Measurements from ENCODE around the gene SERP2. TPM values are rescaled to one million over a fixed set of nuclear protein-coding genes. Genes with fewer than 3 reads are reported as not detected.

Gene SERP2
- total RNA-seq, 1 experiment from 2014 or later: not detected

DNA sequence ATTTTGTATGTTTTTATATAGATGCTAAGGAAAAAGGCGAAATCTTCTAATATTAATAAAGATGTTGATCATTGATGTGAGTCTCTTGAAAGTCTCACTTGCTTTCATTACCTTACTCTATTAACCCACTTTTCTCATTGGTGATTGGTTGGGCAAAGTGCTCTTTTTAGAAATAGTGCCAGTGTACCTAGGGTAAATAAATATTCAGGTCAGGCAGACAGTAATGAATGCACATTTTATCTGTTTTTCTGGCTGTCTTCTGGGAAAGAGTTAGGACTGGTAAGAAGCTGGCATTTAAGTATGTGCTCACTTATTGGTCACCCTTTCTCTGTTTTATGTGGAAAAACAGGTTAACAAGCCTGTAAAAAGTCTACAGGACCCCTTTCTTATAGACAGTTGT lies 11.2 kb downstream of the SERP2 start:
- in situ Hi-C loops (cut with HindIII; ENCODE audit: low sequenced_read_pairs): no loop called here
- DNase-seq (ENCODE audit: low spot score): no peak

DNA sequence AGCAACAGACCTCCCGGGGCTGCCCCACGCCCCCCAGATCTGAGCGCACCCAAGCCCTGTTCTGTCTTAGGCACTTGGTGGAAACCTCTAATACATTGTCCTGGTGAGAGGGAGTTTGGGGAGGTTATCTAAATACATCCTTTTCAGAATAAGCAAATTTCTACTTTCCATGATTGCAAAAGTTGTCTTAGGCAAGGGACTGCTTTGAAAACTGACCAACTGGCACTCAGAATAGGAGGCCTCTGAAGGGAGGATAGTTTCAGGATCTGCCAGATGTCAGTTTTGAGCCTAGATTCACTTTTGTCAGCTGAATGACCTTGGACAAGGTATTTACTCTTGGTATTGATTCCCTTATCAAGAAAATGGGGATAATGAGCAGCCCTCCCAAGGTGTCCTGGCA lies 11.8 kb downstream of the SERP2 start:
- DNase-seq (ENCODE audit: low spot score): no peak
- in situ Hi-C loops (cut with HindIII; ENCODE audit: low sequenced_read_pairs): no loop called here

DNA sequence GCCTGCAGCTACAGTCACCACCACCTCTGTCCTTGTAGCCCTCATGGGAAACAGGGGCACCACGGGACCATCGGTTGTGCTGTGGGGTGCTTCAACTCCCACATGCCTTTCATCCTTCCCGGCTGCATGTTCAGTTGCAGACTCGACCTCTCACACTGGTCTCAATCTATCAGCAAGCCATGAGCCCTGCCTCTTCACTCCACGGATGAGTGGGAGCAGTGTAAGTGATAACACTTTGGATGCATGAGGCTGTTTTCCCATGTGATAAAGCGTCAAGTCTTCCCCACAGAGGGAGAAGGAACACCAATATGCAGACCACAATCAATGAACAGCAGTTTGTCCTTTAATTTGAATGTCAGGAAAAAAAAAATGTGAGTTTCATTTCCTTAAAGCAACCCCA lies 12.2 kb downstream of the SERP2 start:
- in situ Hi-C loops (cut with HindIII; ENCODE audit: low sequenced_read_pairs): no loop called here
- DNase-seq (ENCODE audit: low spot score): no peak

DNA sequence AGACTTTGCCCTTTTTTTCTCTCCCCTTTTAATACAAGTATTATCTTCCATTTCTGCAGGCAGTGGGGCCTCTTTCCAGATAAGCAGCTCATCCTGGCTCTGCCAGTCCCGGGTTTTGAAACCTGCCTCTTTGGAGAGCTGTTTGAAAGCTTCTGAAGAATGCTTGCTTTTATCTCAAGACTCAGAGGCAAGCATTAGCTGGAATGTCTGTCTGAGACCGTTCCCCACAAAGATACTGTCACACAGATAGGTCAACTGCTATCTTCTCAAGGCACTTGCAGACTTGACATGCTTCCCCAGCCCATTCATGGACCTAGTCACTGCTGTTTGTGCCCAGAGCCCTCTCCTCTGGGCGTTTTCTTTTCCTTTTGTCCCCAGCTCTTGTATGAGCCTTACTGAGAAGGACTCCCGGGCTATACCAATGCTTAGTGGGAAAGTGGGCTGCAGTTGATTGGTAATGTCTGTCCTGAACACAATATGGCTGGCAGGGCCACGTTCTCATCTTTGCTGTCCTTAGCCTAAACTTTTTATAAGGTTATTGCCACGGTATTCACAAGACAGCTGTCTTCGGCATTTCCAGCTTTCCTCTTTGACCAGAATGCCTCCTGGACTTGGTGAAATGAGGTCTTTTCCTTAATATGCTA lies 13.4 kb downstream of the SERP2 start:
- in situ Hi-C loops (cut with HindIII; ENCODE audit: low sequenced_read_pairs): no loop called here

DNA sequence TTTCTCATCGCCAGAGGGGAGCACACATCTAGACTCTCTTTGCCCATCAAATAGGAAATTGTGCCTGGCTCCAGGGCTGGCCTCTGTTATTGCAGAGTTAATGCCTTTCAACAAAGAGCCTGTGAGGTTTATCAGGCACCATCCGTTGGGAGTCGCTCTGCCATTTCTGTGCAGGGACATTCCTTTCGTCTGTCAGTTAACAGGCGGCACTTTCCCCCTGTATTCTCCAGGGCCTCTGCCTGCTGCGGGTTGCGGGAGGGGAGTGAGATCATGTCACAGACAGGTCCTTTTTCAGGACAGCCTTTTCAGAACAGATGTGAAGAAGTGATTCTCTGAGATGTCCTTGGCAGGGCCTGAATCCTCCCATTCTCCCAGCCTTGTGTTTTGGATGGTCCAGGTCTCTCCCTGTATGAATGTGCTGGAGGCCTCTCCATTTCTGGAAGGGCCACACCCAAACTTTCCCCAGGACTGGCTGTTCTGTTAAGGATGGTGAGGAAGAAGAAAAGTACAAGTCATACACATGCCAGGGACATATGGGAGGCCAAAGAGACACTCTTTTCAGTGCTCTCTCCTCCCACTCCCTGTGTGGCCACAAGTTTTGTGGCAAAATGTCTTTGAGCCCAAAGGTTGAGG lies 14.9 kb downstream of the SERP2 start:
- no peak for DNase-seq (ENCODE audit: low spot score)
- in situ Hi-C loops (cut with HindIII; ENCODE audit: low sequenced_read_pairs): no loop called here

More for the DNA sequence above, 13.4 kb downstream of the SERP2 start:
- DNase-seq (ENCODE audit: low spot score): no peak

DNA sequence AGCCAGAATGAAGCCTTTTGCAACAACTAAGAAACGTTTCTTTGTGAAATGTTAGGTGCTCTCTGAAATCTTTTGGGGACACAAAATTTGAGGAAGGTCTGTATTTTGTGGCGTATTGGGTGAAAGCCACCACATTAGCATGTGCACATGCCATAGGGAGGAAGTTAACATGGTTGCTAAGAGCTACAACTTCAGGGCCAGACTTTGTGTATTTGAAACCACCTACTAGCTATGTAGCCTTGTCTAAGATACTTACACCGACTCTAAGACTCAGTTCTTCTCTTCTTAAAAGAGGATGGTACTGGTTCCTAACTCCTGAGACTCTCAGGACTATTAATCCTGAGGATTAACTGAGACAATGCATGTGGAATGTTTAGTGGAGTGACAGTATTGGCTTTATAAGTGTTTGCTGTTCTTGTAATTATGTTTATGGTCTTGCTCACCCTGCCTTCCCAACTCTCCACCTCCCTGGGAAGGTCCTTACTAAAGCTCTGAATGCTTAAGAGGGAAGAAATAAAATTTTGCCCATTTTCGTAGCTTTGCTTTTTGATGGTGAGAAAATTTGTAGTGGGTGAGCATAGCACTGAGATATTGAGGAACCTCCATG lies 15.5 kb downstream of the SERP2 start:
- no peak for DNase-seq (ENCODE audit: low spot score)
- in situ Hi-C loops (cut with HindIII; ENCODE audit: low sequenced_read_pairs): no loop called here

DNA sequence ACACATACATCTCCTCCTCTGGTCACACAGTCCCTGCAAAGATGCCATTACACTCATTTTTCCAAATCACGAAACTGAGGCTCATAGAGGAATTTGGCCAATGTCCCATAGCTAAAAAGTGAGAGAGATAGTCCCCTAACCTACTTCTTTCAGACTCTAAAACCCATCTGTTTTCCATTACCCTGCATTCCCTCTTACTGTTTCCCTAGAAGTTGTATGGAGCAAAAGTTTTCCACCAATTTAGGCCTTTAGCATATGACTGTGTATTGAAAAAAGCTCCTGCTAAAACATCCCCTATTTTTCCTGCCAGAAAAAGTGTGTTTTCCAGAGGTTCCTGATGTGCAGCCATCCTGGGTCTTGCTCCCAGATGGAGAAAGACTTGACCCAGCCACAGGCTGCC lies 16.3 kb downstream of the SERP2 start:
- in situ Hi-C loops (cut with HindIII; ENCODE audit: low sequenced_read_pairs): no loop called here
- no peak for DNase-seq (ENCODE audit: low spot score)

DNA sequence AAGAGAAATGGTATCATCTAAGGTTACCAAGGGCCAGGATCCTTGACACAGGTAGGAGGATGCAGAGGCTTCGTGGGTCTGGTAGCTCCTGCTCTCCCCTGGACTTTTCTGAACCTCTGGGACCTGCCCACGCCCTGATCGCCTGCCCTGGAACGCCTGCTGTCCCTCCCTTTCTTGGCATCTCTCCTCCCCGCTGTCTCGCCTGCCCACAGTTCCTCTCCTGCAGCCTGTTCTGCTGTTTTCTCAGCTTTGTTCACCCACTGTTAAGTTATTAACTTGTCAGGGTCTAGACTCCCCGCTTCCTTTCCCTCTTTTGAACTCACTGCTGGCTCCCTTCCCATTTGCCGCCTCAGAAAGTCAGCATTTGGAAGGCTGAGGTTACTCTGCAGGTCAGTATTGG lies 19.8 kb downstream of the SERP2 start:
- in situ Hi-C loops (cut with HindIII; ENCODE audit: low sequenced_read_pairs): no loop called here
- DNase-seq (ENCODE audit: low spot score): no peak

DNA sequence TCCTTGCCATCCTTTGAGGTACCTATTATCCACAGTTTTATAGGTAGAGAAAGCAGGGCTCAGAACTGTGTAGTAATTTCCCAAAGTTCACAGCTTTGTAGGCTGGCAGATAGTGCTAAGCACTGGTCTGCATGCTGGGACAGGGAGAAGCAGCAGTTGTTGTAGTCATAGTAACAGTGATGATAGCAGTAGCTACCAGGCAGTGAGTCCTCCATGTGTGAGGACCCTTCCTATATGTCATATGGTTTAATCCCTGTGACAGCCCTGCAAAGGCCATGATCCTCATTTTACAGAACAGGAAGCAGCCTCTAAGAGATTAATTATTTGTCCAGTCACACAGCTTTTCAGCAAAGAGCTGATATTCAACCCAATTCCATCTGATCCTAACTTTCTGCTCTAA lies 21.0 kb downstream of the SERP2 start:
- in situ Hi-C loops (cut with HindIII; ENCODE audit: low sequenced_read_pairs): no loop called here

DNA sequence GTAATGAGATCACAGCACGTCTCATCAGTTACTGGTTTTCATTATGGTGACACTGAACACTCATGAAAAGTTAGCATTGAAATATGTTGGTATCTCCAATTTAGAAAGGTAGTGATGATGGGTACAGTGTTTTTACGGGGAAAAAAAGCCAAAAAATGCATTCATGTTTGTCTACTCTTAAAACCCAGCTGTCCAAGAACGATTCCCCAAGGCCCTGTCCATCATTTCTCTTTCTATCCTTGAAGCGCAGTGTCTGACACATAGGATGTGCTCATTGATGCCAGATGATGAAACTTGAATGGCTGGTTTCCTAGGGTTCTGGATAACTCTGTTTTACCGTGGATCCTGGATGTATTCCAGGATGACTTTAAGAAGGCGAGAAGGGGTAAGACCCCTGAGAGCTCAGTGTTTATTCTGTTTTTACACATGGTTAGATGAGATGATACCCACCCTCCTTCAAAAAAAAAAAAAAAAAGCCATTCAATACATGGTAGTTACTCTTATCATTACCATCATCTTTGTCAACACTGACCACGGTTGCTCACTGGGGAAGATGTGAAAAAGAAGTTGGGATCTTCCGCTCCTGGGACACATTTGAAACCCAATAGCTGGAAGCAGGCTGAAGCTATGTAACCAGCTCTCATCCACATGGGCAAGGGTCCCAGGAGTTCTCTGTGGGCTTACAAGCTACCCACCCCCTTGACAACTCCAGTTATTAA lies 22.5 kb downstream of the SERP2 start:
- in situ Hi-C loops (cut with HindIII; ENCODE audit: low sequenced_read_pairs): no loop called here
- DNase-seq (ENCODE audit: low spot score): no peak

More for the DNA sequence above, 21.0 kb downstream of the SERP2 start:
- DNase-seq (ENCODE audit: low spot score): no peak

DNA sequence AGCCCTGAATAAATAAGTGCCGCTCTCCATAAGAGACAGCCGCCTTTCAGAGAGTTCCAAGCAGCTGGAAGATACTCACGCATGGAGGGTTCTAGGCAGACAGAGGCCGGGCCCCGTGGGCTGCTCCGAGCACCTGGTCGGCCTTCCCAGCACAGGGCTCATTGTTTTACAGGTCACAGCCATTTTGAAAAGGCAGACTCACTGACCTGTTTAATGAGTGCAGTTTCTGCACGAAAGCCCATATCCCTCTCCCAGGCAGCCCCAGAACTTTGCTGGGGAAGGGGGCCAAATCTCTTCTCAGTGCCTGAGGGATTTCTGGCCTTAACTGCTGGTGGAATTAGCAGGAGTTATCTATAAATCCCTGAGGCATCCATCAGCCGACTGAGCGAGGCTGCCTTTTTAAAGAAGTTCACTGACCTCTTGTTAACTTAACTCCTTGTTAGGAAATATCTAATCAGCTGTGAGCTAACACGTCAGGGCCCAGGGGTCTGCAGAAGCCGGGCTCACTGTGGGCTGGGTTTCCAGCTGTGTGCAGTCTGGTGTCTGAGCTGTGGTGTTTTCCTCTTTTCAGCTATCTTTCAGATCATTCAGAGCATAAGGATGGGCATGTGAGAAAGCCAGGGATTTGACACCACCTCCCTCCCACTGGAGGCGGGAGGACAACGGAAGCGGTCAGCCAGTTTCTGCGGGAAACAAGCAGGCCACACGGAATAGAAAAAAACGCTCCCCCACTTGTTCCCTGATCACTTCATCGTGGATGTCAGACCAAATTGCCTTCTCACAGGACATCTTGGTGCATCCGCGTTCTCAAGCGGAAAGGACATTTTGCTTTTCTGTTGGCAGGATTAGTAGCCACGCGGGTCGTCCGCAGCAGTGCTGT lies 23.3 kb downstream of the SERP2 start:
- DNase-seq (ENCODE audit: low spot score): peak; percentile 73
- in situ Hi-C loops (cut with HindIII; ENCODE audit: low sequenced_read_pairs): no loop called here

DNA sequence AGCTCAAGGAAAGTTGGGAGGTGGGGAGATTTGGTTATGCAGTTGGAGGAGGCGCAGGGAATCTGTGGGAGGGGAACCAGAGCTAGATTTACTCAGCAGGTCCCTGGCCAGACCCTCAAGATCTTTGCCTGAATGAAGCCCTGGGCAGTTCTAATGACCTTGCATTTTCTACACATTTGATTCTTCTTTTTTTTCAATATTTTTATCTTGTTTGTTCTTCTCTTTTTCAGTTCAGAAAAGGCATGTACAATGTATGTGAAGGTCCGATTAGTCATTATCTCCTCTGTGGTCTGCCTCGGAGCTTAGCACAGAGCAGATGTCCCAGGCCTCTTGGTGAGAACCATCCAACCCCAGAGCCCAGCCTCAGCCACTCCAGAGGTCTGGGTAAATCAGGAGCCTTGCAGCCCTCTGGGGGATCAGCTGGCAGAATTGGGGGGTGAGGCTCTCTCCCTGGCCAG lies 24.2 kb downstream of the SERP2 start:
- in situ Hi-C loops (cut with HindIII; ENCODE audit: low sequenced_read_pairs): no loop called here
- DNase-seq (ENCODE audit: low spot score): no peak

DNA sequence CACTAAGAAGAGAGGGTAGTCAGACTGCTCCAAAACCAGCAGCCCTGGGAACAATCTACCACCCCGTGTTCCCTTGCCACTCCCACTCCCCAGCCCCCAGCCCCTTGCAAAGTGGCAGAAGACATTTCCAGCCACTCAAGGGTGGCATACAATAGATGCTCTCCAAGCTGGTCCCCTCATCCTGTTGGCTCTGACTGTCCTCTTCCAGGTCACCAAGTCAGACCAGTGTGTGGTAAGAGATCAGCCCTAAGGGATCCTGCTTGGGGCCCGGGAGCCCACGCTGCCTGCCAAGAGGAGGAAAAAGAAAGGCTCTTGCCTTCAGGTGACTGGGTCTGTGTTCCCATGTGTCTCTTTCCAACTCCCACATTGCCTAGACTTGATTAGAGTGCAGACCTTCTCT lies 25.0 kb downstream of the SERP2 start:
- in situ Hi-C loops (cut with HindIII; ENCODE audit: low sequenced_read_pairs): no loop called here
- DNase-seq (ENCODE audit: low spot score): no peak

DNA sequence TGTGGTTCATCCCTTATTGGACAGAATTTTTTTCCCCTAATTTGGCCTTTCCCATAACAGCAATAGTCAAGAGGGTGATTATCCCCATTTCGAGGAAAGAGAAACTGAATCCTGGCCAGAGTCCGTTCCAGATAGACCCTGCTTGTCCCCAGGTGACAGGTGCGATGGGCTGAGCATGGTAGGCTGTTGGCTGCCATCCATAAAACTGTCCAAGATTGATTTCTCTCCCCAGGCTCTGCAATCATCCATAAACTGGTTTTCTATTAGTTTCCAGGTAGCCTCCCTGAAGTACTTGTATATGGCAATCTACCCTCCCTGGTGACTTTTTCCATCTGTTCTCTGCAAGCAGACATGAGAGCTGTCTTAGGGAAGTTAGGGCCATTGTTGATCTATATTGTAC lies 25.4 kb downstream of the SERP2 start:
- DNase-seq (ENCODE audit: low spot score): no peak
- in situ Hi-C loops (cut with HindIII; ENCODE audit: low sequenced_read_pairs): no loop called here

DNA sequence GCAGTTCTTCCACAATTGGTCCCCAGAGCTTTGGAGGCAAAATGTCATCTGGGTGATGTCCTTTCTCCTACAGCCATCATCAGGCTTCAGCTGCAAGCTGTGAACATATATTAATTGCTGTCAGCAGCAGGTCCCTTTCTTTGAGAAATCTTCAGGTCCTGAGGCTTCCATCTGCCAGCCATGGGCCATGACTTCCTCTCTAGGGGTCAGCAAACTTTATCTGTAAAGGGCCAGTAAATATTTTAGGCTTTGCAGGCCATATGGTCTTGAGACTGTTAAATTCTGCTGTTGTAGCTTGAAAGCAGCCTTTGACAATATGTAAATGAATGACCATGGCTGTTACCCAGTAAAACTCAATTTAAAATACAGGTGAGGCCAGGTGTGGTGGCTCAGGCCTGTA lies 27.1 kb downstream of the SERP2 start:
- DNase-seq (ENCODE audit: low spot score): no peak
- in situ Hi-C loops (cut with HindIII; ENCODE audit: low sequenced_read_pairs): no loop called here

DNA sequence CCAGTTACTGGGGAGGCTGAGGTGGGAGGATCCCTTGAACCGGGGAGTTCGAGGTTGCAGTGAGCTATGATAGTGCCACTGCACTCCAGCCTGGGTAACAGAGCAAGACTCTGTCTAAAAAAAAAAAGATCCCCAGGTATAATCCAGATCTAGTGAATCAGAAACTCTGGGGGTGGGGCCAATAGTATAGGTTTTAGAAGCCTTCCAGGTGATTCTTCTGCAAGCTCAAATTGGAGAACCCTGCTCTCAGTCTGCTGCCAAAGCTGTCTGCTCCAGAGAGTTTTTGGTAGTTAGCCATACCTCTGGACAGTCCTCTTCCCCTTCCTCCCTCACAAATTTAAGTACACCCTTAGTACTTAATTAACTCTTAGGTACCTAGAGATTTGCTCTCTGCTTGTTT lies 28.0 kb downstream of the SERP2 start:
- in situ Hi-C loops (cut with HindIII; ENCODE audit: low sequenced_read_pairs): no loop called here
- DNase-seq (ENCODE audit: low spot score): no peak

DNA sequence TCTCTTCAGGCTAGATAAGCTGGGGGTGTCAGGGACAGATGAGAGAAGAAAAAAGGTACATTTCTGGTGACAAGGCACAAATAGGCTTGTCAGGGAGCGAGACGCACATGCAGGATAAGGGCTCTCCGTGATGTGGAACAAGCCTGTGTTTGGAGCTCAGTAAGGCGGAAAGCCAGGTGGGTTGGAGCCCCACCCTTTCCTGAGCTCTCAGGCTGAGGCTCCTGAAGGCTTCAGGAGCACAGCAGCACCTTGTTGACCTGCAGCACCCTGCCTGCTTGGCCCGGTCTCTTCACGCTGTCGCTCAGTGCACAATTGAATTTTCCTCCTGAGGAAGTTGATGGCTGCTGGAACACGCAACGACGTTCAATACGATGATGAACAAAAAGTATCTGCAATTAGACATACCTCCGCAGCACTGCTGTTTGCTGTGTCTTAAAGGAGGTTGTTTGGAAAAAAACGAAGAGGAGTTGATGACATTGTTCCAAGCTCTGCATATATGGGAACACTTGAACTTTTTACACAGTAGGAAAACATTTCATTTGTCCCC lies 29.3 kb downstream of the SERP2 start:
- in situ Hi-C loops (cut with HindIII; ENCODE audit: low sequenced_read_pairs): no loop called here
- peak; percentile 21 for DNase-seq (ENCODE audit: low spot score)

DNA sequence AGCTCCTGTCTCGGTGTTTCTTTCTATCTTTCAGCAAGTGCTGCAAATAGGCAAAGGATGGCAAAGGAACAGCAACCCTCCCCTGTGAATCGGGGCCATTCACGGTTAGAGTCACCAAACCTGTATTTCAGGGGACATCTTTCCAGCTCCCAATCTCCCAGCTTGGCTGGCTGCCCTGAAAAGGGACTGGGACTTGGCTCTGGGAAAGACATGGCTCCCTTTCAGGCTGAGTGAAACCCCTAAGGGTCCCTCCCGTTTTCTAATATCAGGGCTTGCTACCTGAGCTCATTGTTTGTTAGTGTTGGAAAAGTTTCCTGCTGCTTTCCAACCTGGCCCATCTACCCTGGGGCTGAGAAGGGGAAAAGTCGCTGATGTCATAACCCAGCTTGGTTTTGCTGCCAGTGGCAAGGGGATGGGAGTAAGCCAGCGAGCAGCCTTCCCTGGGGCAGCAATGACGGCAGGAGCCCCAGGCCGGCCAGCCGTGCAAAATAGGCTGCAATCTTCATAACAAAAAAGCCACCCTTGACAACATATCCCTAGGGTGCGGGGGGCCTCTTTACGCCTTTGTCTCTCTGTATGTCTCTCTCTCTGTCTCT lies 29.9 kb downstream of the SERP2 start:
- in situ Hi-C loops (cut with HindIII; ENCODE audit: low sequenced_read_pairs): no loop called here
- DNase-seq (ENCODE audit: low spot score): peak; percentile 48

Data from G401 (cell line).